Testis (tissue), 3 donors: ENCODE results near the gene ADAMTS8. TPM values are rescaled to one million over a fixed set of nuclear protein-coding genes. Genes with fewer than 3 reads are reported as not detected.

ENCODE experiments used
- DNase-seq: peaks from one replicate; pipeline ENCODE4 v3.0.0-alpha.2; 2019
- H3K27ac ChIP-seq, 2 donors: fragments of 200-600 bp; sonication (generic); one replicate each; pipeline ENCODE4 v1.5.1; 2019
- H3K27me3 ChIP-seq: fragments of 200-600 bp; sonication (generic); one replicate; pipeline ENCODE4 v1.5.1; 2019
- H3K36me3 ChIP-seq: fragments of 200-600 bp; sonication (generic); one replicate; pipeline ENCODE4 v1.5.1; 2017; ENCODE audit warnings: low read depth; ENCODE audit errors: missing control alignments
- H3K4me1 ChIP-seq: fragments of 200-600 bp; sonication (generic); one replicate; pipeline ENCODE4 v1.5.1; 2019
- H3K4me3 ChIP-seq, 2 donors: fragments of 200-600 bp; sonication (generic); one replicate each; pipeline ENCODE4 v1.5.1; 2017 to 2019
- H3K9me3 ChIP-seq: fragments of 200-600 bp; sonication (generic); one replicate; pipeline ENCODE4 v1.5.1; 2017
- POLR2A ChIP-seq: fragments of 450-650 bp; IDR thresholded peaks from one replicate; pipeline ENCODE4 v1.6.1; 2017; ENCODE audit warnings: antibody characterized with exemption, mild to moderate bottlenecking, moderate library complexity
- WGBS, 2 donors: methylation state at CpG; one replicate each; pipeline ENCODE4 v1.1.5; 2018; 5-methylcytosine and 5-hydroxymethylcytosine counted together
- intact Hi-C: fragments of 100-400 bp; cut with DNase I; formaldehyde crosslinking; loops from one replicate; pipeline ENCODE4 v1.15.1; 2023; ENCODE audit warnings: low total_unique reads
- polyA plus RNA-seq: library from polyadenylated mRNA; stranded (reverse); fragments of 350-450 nt; fragmentation: Illumina TruSeq; extraction: RNeasy Lipid Tissue Mini Kit (QIAGEN cat#74804); gene quantifications from one replicate; pipeline ENCODE4 v1.2.3, GENCODE V29; 2014; ENCODE audit warnings: low read depth, low replicate concordance; ENCODE audit not compliant: insufficient read depth
- total RNA-seq, 2 donors: library from RNA; depleted of rRNA; stranded (reverse); fragments of >200 nt; gene quantifications; one replicate each; pipeline ENCODE4 v1.2.3, GENCODE V29; 2016
- TF ChIP-seq, protein P1 (sequence below), 3 experiments: fragments of 450-650 bp in 2 of 3; fragments of 200-600 bp in 1 of 3; sonication (generic) in 1 of 3; IDR thresholded peaks; one replicate each; pipeline ENCODE4 v1.5.1; 2016 to 2019; ENCODE audit warnings: antibody characterized with exemption in 3 of 3, mild to moderate bottlenecking in 2 of 3, moderate library complexity in 1 of 3

The ADAMTS8 gene
- total and polyA plus RNA-seq, 3 donors from 2014 or later, result 0.39 to 1.2 (median 0.56) TPM

DNA sequence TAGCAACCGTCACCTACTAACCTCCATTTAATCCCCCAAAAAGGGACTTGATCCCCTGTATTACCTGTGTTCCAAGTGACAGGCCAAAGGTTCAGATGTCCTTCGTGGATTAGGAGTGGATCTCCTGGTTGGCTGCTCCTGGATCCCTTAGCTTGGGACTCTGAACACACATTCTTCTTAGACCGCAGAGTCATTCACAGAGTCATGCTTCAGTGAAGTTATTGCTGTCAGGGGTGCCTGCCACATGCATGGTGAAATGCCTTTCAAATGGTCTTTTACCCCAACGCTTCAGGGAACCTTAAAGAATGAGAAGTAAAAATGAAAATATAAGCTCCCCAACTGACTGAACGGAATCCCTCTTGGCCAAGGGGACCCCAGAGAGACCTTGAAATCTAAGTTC, 49.1 kb downstream of the ADAMTS8 start:
- intact Hi-C loops, result no loop called here
- whole genome bisulfite sequencing, 2 donors, result 94 to 98% methylated on average over 5 of the region's 5 CpGs

DNA sequence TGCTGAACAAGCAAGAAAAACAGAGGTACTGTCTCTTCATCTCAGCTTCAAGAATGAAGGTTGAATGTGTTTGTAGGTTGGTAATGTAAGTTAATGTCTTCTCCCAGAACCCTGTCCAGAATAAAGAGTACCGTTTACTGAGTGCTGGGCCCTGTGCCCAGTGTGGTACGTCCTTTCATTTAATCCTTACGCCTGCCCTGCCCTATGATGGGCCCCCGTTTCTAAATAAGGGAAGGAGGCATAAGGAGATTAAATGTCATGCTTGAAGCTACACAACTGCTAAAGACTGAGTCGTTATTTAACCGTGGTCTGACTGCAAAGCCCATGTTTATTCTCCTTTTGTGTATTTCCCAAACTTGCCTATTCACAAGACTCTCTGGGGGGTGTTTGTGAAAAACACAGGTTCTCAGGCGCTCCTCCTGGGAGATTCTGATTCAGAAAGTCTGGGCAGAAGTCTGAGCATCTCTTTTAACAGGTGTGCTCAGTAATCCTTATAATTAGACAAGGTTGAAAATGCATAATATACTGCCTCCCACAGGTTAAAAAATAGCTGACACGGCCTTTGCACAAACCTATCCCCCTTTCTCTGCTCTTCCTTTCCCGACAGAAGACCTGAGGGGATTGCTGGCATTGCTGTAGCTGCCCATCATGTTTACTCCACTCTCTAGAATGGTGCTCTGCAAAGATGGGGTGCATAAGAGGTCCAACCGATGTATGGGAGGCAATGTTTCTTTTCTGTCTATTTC, 57.4 kb downstream of the ADAMTS8 start:
- Histone ChIP-seq H3K36me3 (no peaks in the 10 kb centered on the region), H3K4me3 (no peak overlapping the region), H3K27me3 (no peaks in the 10 kb centered on the region), H3K27ac (no peak overlapping the region), H3K9me3 (no peaks in the 10 kb centered on the region), H3K4me1 (no peaks in the 10 kb centered on the region)
- no peak for DNase-seq
- TF ChIP-seq POLR2A, result no peak
- TF ChIP-seq, protein P1, sequence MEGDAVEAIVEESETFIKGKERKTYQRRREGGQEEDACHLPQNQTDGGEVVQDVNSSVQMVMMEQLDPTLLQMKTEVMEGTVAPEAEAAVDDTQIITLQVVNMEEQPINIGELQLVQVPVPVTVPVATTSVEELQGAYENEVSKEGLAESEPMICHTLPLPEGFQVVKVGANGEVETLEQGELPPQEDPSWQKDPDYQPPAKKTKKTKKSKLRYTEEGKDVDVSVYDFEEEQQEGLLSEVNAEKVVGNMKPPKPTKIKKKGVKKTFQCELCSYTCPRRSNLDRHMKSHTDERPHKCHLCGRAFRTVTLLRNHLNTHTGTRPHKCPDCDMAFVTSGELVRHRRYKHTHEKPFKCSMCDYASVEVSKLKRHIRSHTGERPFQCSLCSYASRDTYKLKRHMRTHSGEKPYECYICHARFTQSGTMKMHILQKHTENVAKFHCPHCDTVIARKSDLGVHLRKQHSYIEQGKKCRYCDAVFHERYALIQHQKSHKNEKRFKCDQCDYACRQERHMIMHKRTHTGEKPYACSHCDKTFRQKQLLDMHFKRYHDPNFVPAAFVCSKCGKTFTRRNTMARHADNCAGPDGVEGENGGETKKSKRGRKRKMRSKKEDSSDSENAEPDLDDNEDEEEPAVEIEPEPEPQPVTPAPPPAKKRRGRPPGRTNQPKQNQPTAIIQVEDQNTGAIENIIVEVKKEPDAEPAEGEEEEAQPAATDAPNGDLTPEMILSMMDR (IDR thresholded peaks at IDR 0.05), result no peak
- WGBS, 2 donors, result 74 to 77% methylated on average over 10 of the region's 10 CpGs
- intact Hi-C loops, result no loop called here

More for the DNA sequence above, 49.1 kb downstream of the ADAMTS8 start:
- Histone ChIP-seq H3K9me3 (no peaks in the 10 kb centered on the region), H3K4me3 (no peak overlapping the region), H3K4me1 (no peaks in the 10 kb centered on the region), H3K36me3 (no peaks in the 10 kb centered on the region), H3K27me3 (no peaks in the 10 kb centered on the region), H3K27ac (no peak overlapping the region)
- no peak for TF ChIP-seq POLR2A
- TF ChIP-seq, protein P1 (IDR thresholded peaks at IDR 0.05), result no peak
- no peak for DNase-seq

- Histone ChIP-seq H3K4me1 (no peaks in the 10 kb centered on the region), H3K9me3 (no peaks in the 10 kb centered on the region), H3K36me3 (no peaks in the 10 kb centered on the region), H3K4me3 (no peak overlapping the region), H3K27ac (no peak overlapping the region), H3K27me3 (no peaks in the 10 kb centered on the region)
- TF ChIP-seq, protein P1 (IDR thresholded peaks at IDR 0.05), result no peak
- TF ChIP-seq POLR2A, result no peak
- WGBS, 2 donors, result 92 to 94% methylated on average over 4 of the region's 4 CpGs
- DNase-seq, result no peak
- intact Hi-C loops, result no loop called here
Observed at GRCh38 chr11:130369713-130370112, 58.7 kb downstream of the ADAMTS8 start.

DNA sequence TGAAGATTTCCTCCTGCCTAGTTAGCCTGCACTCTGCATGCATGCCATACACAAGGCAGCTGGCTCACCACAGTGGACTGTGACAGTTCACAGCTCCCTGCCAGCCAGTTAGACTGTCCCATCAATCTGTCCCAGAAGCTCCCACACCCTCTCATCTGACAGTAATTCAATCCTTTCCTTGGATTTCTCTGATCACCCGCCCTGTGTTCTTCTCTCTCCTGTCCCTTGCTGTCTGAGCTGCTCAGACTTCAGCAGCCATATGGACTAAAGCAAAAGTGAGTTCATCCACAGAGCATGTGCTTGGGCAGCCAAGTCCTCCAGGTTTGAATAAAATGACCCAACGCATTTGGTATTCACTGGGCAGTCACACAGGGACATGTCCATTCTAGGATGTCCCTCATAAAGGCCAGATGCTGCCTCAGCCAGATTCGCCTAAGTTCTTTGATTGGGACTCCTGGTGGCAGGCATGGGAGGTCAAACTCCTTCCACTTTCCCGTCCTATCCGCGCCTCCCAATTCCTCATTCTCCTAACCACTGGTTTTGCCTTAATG, 59.2 kb downstream of the ADAMTS8 start:
- intact Hi-C loops, result no loop called here
- 80 to 87% methylated on average over 6 of the region's 6 CpGs for WGBS, 2 donors
- H3K27ac ChIP-seq, result no peak overlapping the region
- no peaks in the 10 kb centered on the region for H3K9me3 ChIP-seq
- H3K27me3 ChIP-seq, result no peaks in the 10 kb centered on the region
- no peak for TF ChIP-seq POLR2A
- TF ChIP-seq, protein P1 (IDR thresholded peaks at IDR 0.05), result no peak
- H3K36me3 ChIP-seq, result no peaks in the 10 kb centered on the region
- DNase-seq, result no peak
- H3K4me1 ChIP-seq, result no peaks in the 10 kb centered on the region
- H3K4me3 ChIP-seq, result no peak overlapping the region

GRCh38 chr11:130359419-130359818, 69.0 kb downstream of the ADAMTS8 start:
- intact Hi-C loops, result no loop called here
- Histone ChIP-seq H3K4me1 (no peaks in the 10 kb centered on the region), H3K27ac (no peak overlapping the region), H3K36me3 (no peaks in the 10 kb centered on the region), H3K9me3 (no peaks in the 10 kb centered on the region), H3K27me3 (no peaks in the 10 kb centered on the region), H3K4me3 (no peak overlapping the region)
- TF ChIP-seq, protein P1 (IDR thresholded peaks at IDR 0.05), result no peak
- TF ChIP-seq POLR2A, result no peak
- DNase-seq, result no peak
